RWPE2 (cell line): ENCODE results near the gene HSP90AB1.

ENCODE experiments used
- ATAC-seq: fragments of 200-7000 bp; cut with Tn5 transposase; 3 replicates; pipeline ENCODE4 v1.9.1; 2021; ENCODE audit warnings: low read depth
- DNase-seq: peaks from one replicate; pipeline ENCODE4 v3.0.0-alpha.2; 2020; ENCODE audit warnings: low spot score
- H3K27ac ChIP-seq: fragments of 450-650 bp; 2 replicates; pipeline ENCODE4 v1.5.1; 2017; ENCODE audit warnings: mild to moderate bottlenecking; ENCODE audit not compliant: poor library complexity, severe bottlenecking
- H3K27me3 ChIP-seq: fragments of 250-450 bp; sonication (Bioruptor Pico); 2 replicates; pipeline ENCODE4 v1.5.1; 2021; ENCODE audit warnings: mild to moderate bottlenecking, moderate library complexity; ENCODE audit not compliant: insufficient read depth, poor library complexity, severe bottlenecking
- H3K36me3 ChIP-seq: fragments of 250-450 bp; sonication (Bioruptor Pico); 2 replicates; pipeline ENCODE4 v1.5.1; 2020; ENCODE audit warnings: low read depth, mild to moderate bottlenecking, moderate library complexity
- H3K4me1 ChIP-seq: fragments of 250-450 bp; sonication (Bioruptor Pico); 2 replicates; pipeline ENCODE4 v1.5.1; 2021; ENCODE audit warnings: mild to moderate bottlenecking, moderate library complexity; ENCODE audit not compliant: insufficient read depth, poor library complexity, severe bottlenecking
- H3K4me3 ChIP-seq: fragments of 250-450 bp; sonication (Bioruptor Pico); 2 replicates; pipeline ENCODE4 v1.5.1; 2021; ENCODE audit warnings: mild to moderate bottlenecking, moderate library complexity; ENCODE audit not compliant: severe bottlenecking
- H3K9me3 ChIP-seq: fragments of 250-450 bp; sonication (Bioruptor Pico); 2 replicates; pipeline ENCODE4 v1.5.1; 2021; ENCODE audit warnings: mild to moderate bottlenecking, moderate library complexity; ENCODE audit not compliant: severe bottlenecking
- CTCF ChIP-seq: fragments of 450-650 bp; IDR thresholded peaks from one replicate; pipeline ENCODE4 v1.5.1; 2017; ENCODE audit warnings: mild to moderate bottlenecking, moderate library complexity; ENCODE audit not compliant: poor library complexity, severe bottlenecking

Gene HSP90AB1

GRCh38 chr6:44260451-44261297 is 13.8 kb downstream of the HSP90AB1 start:
- no peak for TF ChIP-seq CTCF
- ATAC-seq (no peak), DNase-seq (no peak)
- H3K9me3 ChIP-seq, result no peaks in the 10 kb centered on the region
- H3K27me3 ChIP-seq, result no peaks in the 10 kb centered on the region
- H3K36me3 ChIP-seq, result peaks cover 5% of the 10 kb centered on the region
- no peak overlapping the region for H3K27ac ChIP-seq
- no peak overlapping the region for H3K4me3 ChIP-seq
- H3K4me1 ChIP-seq, result peaks cover 24% of the 10 kb centered on the region

GRCh38 chr6:44261581-44261980 is 14.7 kb downstream of the HSP90AB1 start:
- Histone ChIP-seq H3K4me1 (peaks cover 18% of the 10 kb centered on the region), H3K27me3 (no peaks in the 10 kb centered on the region), H3K36me3 (no peaks in the 10 kb centered on the region), H3K9me3 (no peaks in the 10 kb centered on the region), H3K27ac (no peak overlapping the region), H3K4me3 (no peak overlapping the region)
- TF ChIP-seq CTCF, result no peak
- ATAC-seq (no peak), DNase-seq (no peak)

- no peak for ATAC-seq
Measured at GRCh38 chr6:44262467-44263353, 15.8 kb downstream of the HSP90AB1 start.

GRCh38 chr6:44263354-44264100 is 16.6 kb downstream of the HSP90AB1 start:
- H3K36me3 ChIP-seq, result no peaks in the 10 kb centered on the region
- no peak for TF ChIP-seq CTCF
- ATAC-seq (peak; percentile 24; the same call in 1 of the 3 replicates), DNase-seq (no peak)
- H3K4me3 ChIP-seq, result no peak overlapping the region
- peaks cover 18% of the 10 kb centered on the region for H3K4me1 ChIP-seq
- H3K27ac ChIP-seq, result no peak overlapping the region
- no peaks in the 10 kb centered on the region for H3K9me3 ChIP-seq
- H3K27me3 ChIP-seq, result no peaks in the 10 kb centered on the region

More at GRCh38 chr6:44262467-44263353, 15.8 kb downstream of the HSP90AB1 start:
- Histone ChIP-seq H3K4me1 (peaks cover 18% of the 10 kb centered on the region), H3K9me3 (no peaks in the 10 kb centered on the region), H3K27me3 (no peaks in the 10 kb centered on the region), H3K4me3 (no peak overlapping the region), H3K36me3 (no peaks in the 10 kb centered on the region), H3K27ac (no peak overlapping the region)
- TF ChIP-seq CTCF, result no peak
- DNase-seq, result no peak
